NT2/D1 (cell line): Measurements from ENCODE around the gene HECTD2.

Source experiments
- SUZ12 ChIP-seq: IDR thresholded peaks from 2 replicates; pipeline ENCODE4 v1.6.1; 2011; ENCODE audit not compliant: insufficient read length, insufficient read depth; ENCODE audit errors: extremely low read depth
- YY1 ChIP-seq: IDR thresholded peaks from 2 replicates; pipeline ENCODE4 v1.6.1; 2011; ENCODE audit not compliant: insufficient read length, insufficient read depth
- ZNF274 ChIP-seq: IDR thresholded peaks from 2 replicates; pipeline ENCODE4 v1.6.1; 2011; ENCODE audit warnings: mild to moderate bottlenecking, low read depth, low read length

DNA sequence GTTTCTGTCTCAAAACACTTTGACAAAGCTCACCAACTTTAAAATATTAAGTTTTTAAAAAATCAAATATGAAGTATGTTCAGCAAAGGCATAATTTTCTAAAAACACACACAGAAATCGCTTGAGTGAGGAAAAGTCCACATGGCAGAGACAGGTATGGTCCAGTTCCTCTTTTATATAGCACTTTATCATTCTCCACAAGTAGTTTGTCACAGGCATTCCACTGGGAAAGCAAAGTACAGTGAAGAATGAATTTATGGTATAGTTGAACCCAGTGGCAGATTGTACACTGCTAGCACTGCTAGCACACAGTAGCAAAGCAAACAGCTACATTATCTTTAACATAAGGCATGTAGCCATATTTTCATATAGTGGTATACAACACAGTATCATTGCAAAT, 102.3 kb downstream of the HECTD2 start:
- TF ChIP-seq ZNF274, result no peak
- TF ChIP-seq YY1, result no peak
- no peak for TF ChIP-seq SUZ12
